H1 (cell line): ENCODE measurements around the gene ACAP3. TPM values are rescaled to one million over a fixed set of nuclear protein-coding genes. Genes with fewer than 3 reads are reported as not detected.

Experiments
- CTCF ChIA-PET: fragments of 300-600 bp; sonication (Branson Sonifier 250); formaldehyde crosslinking; loops from one replicate; lab custom pipeline; 2021; ENCODE audit not compliant: partially characterized antibody; lab: Charles Lee
- POLR2A ChIA-PET: fragments of 300-600 bp; sonication (Branson Sonifier 250); formaldehyde crosslinking; loops from one replicate; lab custom pipeline; 2021; ENCODE audit warnings: inconsistent platforms; ENCODE audit not compliant: partially characterized antibody; lab: Charles Lee
- DNase-seq, 2 experiments: peaks; one replicate each; pipeline versions ENCODE4 v3.0.0 to v3.0.0-alpha.2; 2010 to 2022; ENCODE audit warnings: low spot score in 2 of 2, low read depth in 1 of 2, mixed read lengths in 1 of 2
- FAIRE-seq: peaks from 2 replicates; lab custom pipeline; 2011; peaks lifted over from hg19 to GRCh38; lab: Jason Lieb, UNC
- H2AFZ ChIP-seq: 2 replicates; pipeline ENCODE4 v1.8.1; 2012; ENCODE audit warnings: low read length, inconsistent platforms
- H2AK5ac ChIP-seq: 2 replicates; pipeline ENCODE4 v1.6.1; 2013; ENCODE audit warnings: low read depth, low read length
- H2BK120ac ChIP-seq: replicated peaks from 2 replicates; pipeline ENCODE3; 2013; ENCODE audit warnings: low read depth, low read length, inconsistent platforms
- H2BK12ac ChIP-seq: 2 replicates; pipeline ENCODE4 v1.6.1; 2013; ENCODE audit warnings: low read depth, low read length
- H2BK15ac ChIP-seq: 2 replicates; pipeline ENCODE4 v1.6.1; 2013; ENCODE audit warnings: low read length
- H2BK20ac ChIP-seq: 2 replicates; pipeline ENCODE4 v1.6.1; 2013; ENCODE audit warnings: low read length
- H2BK5ac ChIP-seq: 2 replicates; pipeline ENCODE4 v1.6.1; 2013; ENCODE audit warnings: low read depth, low read length
- H3K14ac ChIP-seq: 2 replicates; pipeline ENCODE4 v1.6.1; 2013; ENCODE audit warnings: inconsistent platforms; ENCODE audit not compliant: insufficient read length
- H3K18ac ChIP-seq: 2 replicates; pipeline ENCODE4 v1.6.1; 2013; ENCODE audit warnings: low read length; ENCODE audit errors: extremely low read depth
- H3K23ac ChIP-seq: 2 replicates; pipeline ENCODE4 v1.6.1; 2013; ENCODE audit warnings: inconsistent platforms; ENCODE audit not compliant: insufficient read length
- H3K23me2 ChIP-seq: 2 replicates; pipeline ENCODE4 v1.6.1; 2013; ENCODE audit warnings: low read depth, low read length
- H3K27ac ChIP-seq: 2 replicates; pipeline ENCODE4 v1.6.1; 2011; ENCODE audit warnings: low read depth, low read length, inconsistent platforms
- H3K27me3 ChIP-seq, 4 experiments: replicated peaks in 1 of 4; 1 replicate in 1 of 4; 2 replicates in 3 of 4; pipeline versions ENCODE4 v1.6.1 to v1.8.1; 2011 to 2013; ENCODE audit warnings: low read length in 3 of 4, mild to moderate bottlenecking in 3 of 4, inconsistent platforms in 2 of 4, mixed read lengths in 2 of 4, moderate library complexity in 1 of 4; ENCODE audit not compliant: control insufficient read depth in 3 of 4, insufficient read depth in 3 of 4; ENCODE audit errors: extremely low read depth in 1 of 4
- H3K36me3 ChIP-seq, 4 experiments: 2 replicates each; pipeline versions ENCODE4 v1.6.1 to v1.8.1; 2011 to 2013; ENCODE audit warnings: mild to moderate bottlenecking in 4 of 4, low read length in 3 of 4, moderate library complexity in 2 of 4, control low read depth in 1 of 4, inconsistent platforms in 1 of 4; ENCODE audit not compliant: insufficient read depth in 4 of 4, control insufficient read depth in 2 of 4
- H3K4ac ChIP-seq: replicated peaks from 2 replicates; pipeline ENCODE3; 2013; ENCODE audit warnings: low read length, low read depth, mixed read lengths, inconsistent platforms; ENCODE audit not compliant: insufficient read length
- H3K4me1 ChIP-seq, 4 experiments: replicated peaks in 1 of 4; 1 replicate in 1 of 4; 2 replicates in 3 of 4; pipeline versions ENCODE4 v1.6.1 to v1.8.1; 2011 to 2013; ENCODE audit warnings: low read length in 3 of 4, inconsistent platforms in 2 of 4, mixed read lengths in 1 of 4; ENCODE audit not compliant: insufficient read depth in 4 of 4, control insufficient read depth in 3 of 4
- H3K4me2 ChIP-seq, 2 experiments: 2 replicates each; pipeline versions ENCODE4 v1.6.1 to v1.8.1; 2011 to 2013; ENCODE audit warnings: low read depth in 2 of 2, low read length in 2 of 2, control low read depth in 1 of 2, inconsistent platforms in 1 of 2, mild to moderate bottlenecking in 1 of 2; ENCODE audit not compliant: insufficient read depth in 1 of 2
- H3K4me3 ChIP-seq, 4 experiments: fragments of 200-600, 300-600 bp in 1 of 4; sonication (generic), shearing (Covaris generic), sonication (Bioruptor Twin) in 1 of 4; 2 replicates each; pipeline versions ENCODE4 v1.5.1 to v1.8.1; 2011 to 2016; ENCODE audit warnings: low read length in 4 of 4, low read depth in 3 of 4, control low read depth in 2 of 4, inconsistent platforms in 2 of 4, mild to moderate bottlenecking in 2 of 4, mixed read lengths in 1 of 4, moderate library complexity in 1 of 4; ENCODE audit not compliant: insufficient read depth in 2 of 4; ENCODE audit errors: extremely low read depth in 1 of 4
- H3K56ac ChIP-seq: replicated peaks from 2 replicates; pipeline ENCODE3; 2013; ENCODE audit warnings: low read depth, mild to moderate bottlenecking, mixed read lengths, low read length, inconsistent platforms; ENCODE audit not compliant: insufficient read length
- H3K79me1 ChIP-seq: 2 replicates; pipeline ENCODE4 v1.6.1; 2013; ENCODE audit warnings: low read depth, low read length, control low read depth
- H3K79me2 ChIP-seq, 2 experiments: 2 replicates each; pipeline versions ENCODE4 v1.6.1 to v1.8.1; 2012 to 2013; ENCODE audit warnings: low read length in 2 of 2, mild to moderate bottlenecking in 2 of 2, inconsistent platforms in 1 of 2; ENCODE audit not compliant: insufficient read depth in 2 of 2, control insufficient read depth in 1 of 2
- H3K9ac ChIP-seq, 4 experiments: replicated peaks in 1 of 4; 1 replicate in 1 of 4; 2 replicates in 3 of 4; pipeline versions ENCODE4 v1.6.1 to v1.8.1; 2011 to 2013; ENCODE audit warnings: low read depth in 3 of 4, low read length in 3 of 4, control low read depth in 2 of 4, mild to moderate bottlenecking in 2 of 4, moderate library complexity in 2 of 4, inconsistent platforms in 1 of 4; ENCODE audit errors: extremely low read depth in 1 of 4
- H3K9me3 ChIP-seq, 2 experiments: 2 replicates each; pipeline versions ENCODE4 v1.6.1 to v1.8.1; 2012 to 2013; ENCODE audit warnings: mild to moderate bottlenecking in 2 of 2, moderate library complexity in 2 of 2, control low read depth in 1 of 2, inconsistent platforms in 1 of 2, low read depth in 1 of 2, low read length in 1 of 2, mixed read lengths in 1 of 2; ENCODE audit not compliant: insufficient read depth in 2 of 2
- H4K20me1 ChIP-seq, 2 experiments: replicated peaks in 1 of 2; 2 replicates each; pipeline versions ENCODE3 to v1.8.1; 2011 to 2013; ENCODE audit warnings: inconsistent platforms in 2 of 2, low read length in 2 of 2, mild to moderate bottlenecking in 1 of 2; ENCODE audit not compliant: insufficient read depth in 2 of 2, control insufficient read depth in 1 of 2
- H4K5ac ChIP-seq: 2 replicates; pipeline ENCODE4 v1.6.1; 2013; ENCODE audit warnings: low read length, low read depth, mixed read lengths, inconsistent platforms; ENCODE audit not compliant: insufficient read length
- H4K8ac ChIP-seq: 2 replicates; pipeline ENCODE4 v1.8.0; 2013; ENCODE audit warnings: mild to moderate bottlenecking, moderate library complexity, low read length, inconsistent platforms; ENCODE audit not compliant: insufficient read depth; ENCODE audit errors: extremely low read depth
- H4K91ac ChIP-seq: replicated peaks from 2 replicates; pipeline ENCODE3; 2013; ENCODE audit warnings: low read length, mixed read lengths, inconsistent platforms; ENCODE audit not compliant: insufficient read length
- YY1 ChIP-seq: IDR thresholded peaks from 2 replicates; pipeline ENCODE4 v1.6.1; 2011; ENCODE audit warnings: low read depth, mild to moderate bottlenecking, low read length
- WGBS, 2 experiments: shearing (Covaris generic) in 1 of 2; methylation state at CpG; one replicate each; pipeline versions ENCODE4 v1.1.6 to v1.1.7; 2013 to 2015; ENCODE audit warnings: low lambda C conversion rate in 2 of 2, mixed read lengths in 2 of 2, inconsistent platforms in 1 of 2, low coverage in 1 of 2, missing lambda C conversion rate in 1 of 2; ENCODE audit not compliant: insufficient replicate concordance in 2 of 2, insufficient coverage in 1 of 2, insufficient read length in 1 of 2; ENCODE audit errors: extremely low coverage in 1 of 2, missing lambda C conversion rate in 1 of 2; 5-methylcytosine and 5-hydroxymethylcytosine counted together
- polyA plus RNA-seq, 7 experiments: library from polyadenylated mRNA; depleted of rRNA in 3 of 7; stranded (reverse) in 5 of 7; unstranded in 2 of 7; fragments of >200 nt in 5 of 7; fragments of 200-250 nt in 2 of 7; gene quantifications; 1 replicate in 5 of 7; 2 replicates in 1 of 7; 4 replicates in 1 of 7; pipeline versions ENCODE4 v1.2.1 to v1.2.3, GENCODE V29; 2011 to 2013; ENCODE audit warnings: missing spikeins in 2 of 7, mixed read lengths in 2 of 7
- total RNA-seq: library from RNA; stranded (reverse); fragmentation: NEBNext Ultra II Directional; extraction: Animal tissue kit (Norgen Biotek cat#: 25700); gene quantifications from 2 replicates; pipeline ENCODE4 v1.2.1, GENCODE V29; 2021

Gene ACAP3
- total and polyA plus RNA-seq, 2 of the 8 experiments (the other 6 are each of a cell fraction or from before 2014, with no cell fraction given) = 14.8 to 28.3 TPM

- Histone ChIP-seq H3K79me1 (peaks cover 4% of the 10 kb centered on the region; the same call in 1 of the 2 replicates), H3K23me2 (peaks cover 13% of the 10 kb centered on the region; the same call in 1 of the 2 replicates), H4K20me1 (peaks cover 5 to 23% of the 10 kb centered on the region in 2 experiments), H3K4me1 (peaks cover 0 to 31% (median 23%) of the 10 kb centered on the region in 4 experiments; a peak in 6 of 7 replicates), H3K9me3 (no peaks in the 10 kb centered on the region), H3K36me3 (no peaks in the 10 kb centered on the region), H3K4me3 (no peak overlapping the region), H2BK12ac (peak overlapping the region; percentile 96; the same call in 1 of the 2 replicates), H3K4me2 (no peak overlapping the region), H2AK5ac (peak overlapping the region; percentile 65; the same call in 1 of the 2 replicates), H4K91ac (peak overlapping the region; percentile 74), H3K56ac (no peak overlapping the region), H4K8ac (peak overlapping the region; percentile 79), H3K18ac (no peak overlapping the region), H2AFZ (no peak overlapping the region), H3K14ac (no peak overlapping the region), H4K5ac (no peak overlapping the region), H2BK5ac (peak overlapping the region; percentile 75; the same call in 1 of the 2 replicates), H3K9ac (no peak overlapping the region), H3K4ac (no peak overlapping the region), H2BK15ac (peak overlapping the region; percentile 31; the same call in 1 of the 2 replicates), H2BK20ac (no peak overlapping the region), H3K23ac (no peak overlapping the region), H3K27me3 (peaks cover 0 to 4% (median 1%) of the 10 kb centered on the region in 4 experiments; a peak in 1 of 7 replicates), H3K79me2 (peaks cover 0 to 6% of the 10 kb centered on the region in 2 experiments; a peak in 1 of 4 replicates), H3K27ac (no peak overlapping the region), H2BK120ac (no peak overlapping the region)
- POLR2A ChIA-PET = interaction anchor here (0.6 to 2.9 kb wide), 2 partner anchors 9 to 147 kb away, joined by 3 to 11 read pairs; no protein-coding TSS in a partner anchor
- 94% methylated on average over 13 of the region's 13 CpGs; no CpG with 5 or more reads in 1 of the 2 experiments for WGBS, 2 experiments
- CTCF ChIA-PET = interaction anchor here (0.6 to 2.1 kb wide), 5 partner anchors 13 to 327 kb away, joined by 3 to 17 read pairs (median 4); no protein-coding TSS in a partner anchor
- TF ChIP-seq YY1 = no peak
- FAIRE-seq (no peak), DNase-seq (no peak)
Observed at GRCh38 chr1:1303736-1304135, 4.0 kb downstream of the ACAP3 start.
